Measurements from ENCODE around the gene RPL37A.

RPL37A gene

GRCh38 chr2:216539791-216540241 lies 41.2 kb downstream of the RPL37A start:
- TF ChIP-seq, protein P1, sequence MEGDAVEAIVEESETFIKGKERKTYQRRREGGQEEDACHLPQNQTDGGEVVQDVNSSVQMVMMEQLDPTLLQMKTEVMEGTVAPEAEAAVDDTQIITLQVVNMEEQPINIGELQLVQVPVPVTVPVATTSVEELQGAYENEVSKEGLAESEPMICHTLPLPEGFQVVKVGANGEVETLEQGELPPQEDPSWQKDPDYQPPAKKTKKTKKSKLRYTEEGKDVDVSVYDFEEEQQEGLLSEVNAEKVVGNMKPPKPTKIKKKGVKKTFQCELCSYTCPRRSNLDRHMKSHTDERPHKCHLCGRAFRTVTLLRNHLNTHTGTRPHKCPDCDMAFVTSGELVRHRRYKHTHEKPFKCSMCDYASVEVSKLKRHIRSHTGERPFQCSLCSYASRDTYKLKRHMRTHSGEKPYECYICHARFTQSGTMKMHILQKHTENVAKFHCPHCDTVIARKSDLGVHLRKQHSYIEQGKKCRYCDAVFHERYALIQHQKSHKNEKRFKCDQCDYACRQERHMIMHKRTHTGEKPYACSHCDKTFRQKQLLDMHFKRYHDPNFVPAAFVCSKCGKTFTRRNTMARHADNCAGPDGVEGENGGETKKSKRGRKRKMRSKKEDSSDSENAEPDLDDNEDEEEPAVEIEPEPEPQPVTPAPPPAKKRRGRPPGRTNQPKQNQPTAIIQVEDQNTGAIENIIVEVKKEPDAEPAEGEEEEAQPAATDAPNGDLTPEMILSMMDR (conservative IDR thresholded peaks at IDR 0.05) = no peak
- peak overlapping the region; percentile 49 for H3K27ac ChIP-seq

DNA sequence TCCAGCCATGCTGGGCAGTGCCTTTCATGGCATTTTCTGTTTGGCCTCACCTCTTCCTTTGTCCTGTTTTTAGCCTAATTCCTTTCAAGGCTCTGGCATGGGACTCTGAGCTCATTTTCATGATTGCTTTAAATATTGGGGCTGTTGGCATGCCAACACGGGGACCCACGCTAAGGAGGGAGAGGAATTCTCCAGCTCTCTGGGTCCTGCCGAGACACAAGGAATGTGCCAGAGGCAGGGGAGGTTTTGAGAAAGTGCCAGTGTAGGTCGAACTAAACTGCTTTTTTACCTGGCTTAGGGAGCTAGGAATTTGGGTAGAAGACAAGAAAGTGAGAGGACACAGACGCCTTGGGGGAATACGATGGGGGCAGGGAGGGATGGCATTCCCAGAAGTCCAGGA lies 42.3 kb downstream of the RPL37A start:
- TF ChIP-seq, protein P1 (conservative IDR thresholded peaks at IDR 0.05) = no peak
- H3K27ac ChIP-seq = no peak overlapping the region

- TF ChIP-seq, protein P1 (conservative IDR thresholded peaks at IDR 0.05) = no peak
- no peak overlapping the region for H3K27ac ChIP-seq
Measured at GRCh38 chr2:216541505-216541904, 42.9 kb downstream of the RPL37A start.

GRCh38 chr2:216545359-216545758 lies 46.7 kb downstream of the RPL37A start:
- no peak overlapping the region for H3K27ac ChIP-seq
- TF ChIP-seq, protein P1 (conservative IDR thresholded peaks at IDR 0.05) = no peak

GRCh38 chr2:216546241-216546640 lies 47.6 kb downstream of the RPL37A start:
- TF ChIP-seq, protein P1 (conservative IDR thresholded peaks at IDR 0.05) = no peak
- no peak overlapping the region for H3K27ac ChIP-seq

GRCh38 chr2:216546641-216547403 lies 48.2 kb downstream of the RPL37A start:
- TF ChIP-seq, protein P1 (conservative IDR thresholded peaks at IDR 0.05) = no peak

DNA sequence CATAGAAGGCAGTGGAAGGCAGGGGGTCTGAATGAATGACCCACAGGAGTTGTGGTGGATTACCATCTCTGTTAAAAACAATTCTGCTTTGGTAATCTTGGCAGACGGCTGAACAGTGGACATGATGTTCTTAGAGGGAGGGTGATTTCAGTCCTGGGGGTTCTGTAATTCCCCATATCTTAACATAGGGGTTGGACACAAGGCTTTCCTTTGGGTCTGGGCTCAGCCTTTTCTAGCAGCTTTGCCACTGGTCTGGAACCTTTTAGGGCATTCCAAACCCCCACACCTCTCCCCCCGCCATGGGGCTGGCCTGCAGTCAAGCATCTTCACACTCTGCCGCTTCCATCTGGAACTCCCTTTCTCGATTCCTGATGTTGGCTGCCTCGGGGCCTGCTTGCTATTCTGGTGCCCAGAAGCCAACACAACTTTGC lies 50.3 kb downstream of the RPL37A start:
- TF ChIP-seq, protein P1 (conservative IDR thresholded peaks at IDR 0.05) = no peak
- peak overlapping the region; percentile 93 for H3K27ac ChIP-seq

More at GRCh38 chr2:216546641-216547403, 48.2 kb downstream of the RPL37A start:
- H3K27ac ChIP-seq = no peak overlapping the region

Measured in VCaP (cell line).